Measurements from ENCODE around the gene DNAJB6.

DNAJB6 gene

DNA sequence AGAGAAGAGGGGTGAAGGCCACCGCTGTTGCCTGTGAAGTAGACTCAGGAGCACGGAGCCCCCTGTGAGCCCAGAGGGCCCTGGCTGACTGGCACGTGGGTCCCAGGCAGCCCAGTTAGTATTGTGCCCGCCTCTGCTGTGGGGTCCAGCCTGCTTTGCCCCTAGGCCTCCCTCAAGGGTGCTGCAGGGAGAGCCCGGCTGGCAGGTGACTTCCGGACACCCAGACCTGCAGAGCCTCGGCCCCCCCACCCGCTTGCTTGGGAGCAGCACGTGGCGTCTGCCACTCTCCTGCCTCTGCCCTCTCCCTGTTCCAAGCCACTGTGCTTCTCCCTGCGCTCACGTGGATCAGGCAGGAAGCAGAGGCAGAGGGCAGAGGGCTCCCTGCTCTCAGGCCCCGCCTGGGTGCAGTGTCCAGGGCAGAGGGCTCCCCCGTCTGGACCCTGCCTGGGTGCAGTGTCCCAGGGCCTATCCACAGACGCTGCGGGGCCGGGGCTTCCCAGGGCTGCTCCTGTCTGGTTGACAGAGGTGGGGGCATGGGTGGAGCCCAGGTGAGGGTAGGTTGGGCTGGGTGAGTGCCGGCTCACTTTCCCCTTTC, 88.4 kb downstream of the DNAJB6 start:
- no peak for DNase-seq (ENCODE audit: low read depth in 1 of 2, low spot score in 1 of 2)

DNA sequence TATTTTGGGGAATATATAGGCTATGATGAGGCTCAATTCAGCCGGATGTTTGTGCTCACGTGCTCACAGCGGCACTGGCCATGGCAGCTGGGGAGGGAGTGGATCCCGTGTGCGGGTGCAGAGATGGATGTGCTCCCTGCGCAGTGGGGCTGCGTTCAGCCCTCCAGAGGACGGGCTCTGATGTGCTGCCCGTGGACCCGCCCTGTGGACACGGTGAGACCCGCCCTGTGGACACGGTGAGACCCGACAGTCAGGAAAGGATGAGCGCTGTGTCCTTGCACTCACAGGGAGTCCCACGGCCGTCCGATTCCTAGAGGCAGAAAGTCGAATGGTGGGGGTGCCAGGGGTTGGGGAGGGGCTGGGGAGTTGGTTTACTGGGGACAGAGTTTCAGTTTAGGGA, 89.0 kb downstream of the DNAJB6 start:
- no peak for DNase-seq (ENCODE audit: low read depth in 1 of 2, low spot score in 1 of 2)

DNA sequence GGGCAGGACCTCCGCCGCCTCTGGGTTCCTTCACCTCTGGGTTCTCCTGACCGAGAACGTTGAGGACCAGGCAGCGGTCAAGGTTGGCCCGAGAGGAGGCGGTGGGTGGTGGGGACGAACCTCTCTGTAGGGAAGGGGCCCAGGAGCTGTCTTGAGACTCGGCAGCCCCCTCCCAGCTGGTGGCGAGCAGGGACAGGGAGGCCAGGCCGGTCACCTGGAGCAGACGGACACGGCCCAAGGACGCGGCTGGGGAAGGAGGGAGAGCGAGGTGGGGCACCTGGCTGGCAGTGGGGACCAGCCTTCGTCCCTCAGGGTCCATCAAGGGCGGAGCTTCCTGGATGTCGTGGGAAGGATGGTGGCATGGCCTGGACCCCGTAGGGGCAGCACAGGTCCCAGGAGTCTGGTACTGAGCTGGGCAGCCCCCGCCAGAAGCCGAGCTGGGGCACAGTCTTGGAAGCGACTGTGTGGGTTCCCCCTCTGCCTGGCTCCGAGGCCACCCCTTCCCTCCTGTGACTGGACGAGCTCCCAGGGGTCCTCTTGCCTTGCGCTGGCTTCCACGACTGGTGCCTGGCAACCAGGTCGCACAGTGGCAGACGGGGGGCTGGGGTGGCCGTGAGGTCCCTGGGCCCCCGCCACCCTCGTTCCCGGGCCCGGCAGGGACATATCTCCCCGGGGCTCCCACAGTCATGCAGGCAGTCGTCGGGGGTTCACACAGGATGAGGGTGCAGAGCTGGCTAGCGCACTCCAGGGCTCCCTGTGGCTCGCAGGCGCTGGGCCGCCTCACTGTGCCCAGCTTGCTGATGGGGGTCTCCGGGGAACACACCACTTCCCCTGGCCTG, 89.9 kb downstream of the DNAJB6 start:
- DNase-seq (ENCODE audit: low read depth in 1 of 2, low spot score in 1 of 2) = no peak

DNA sequence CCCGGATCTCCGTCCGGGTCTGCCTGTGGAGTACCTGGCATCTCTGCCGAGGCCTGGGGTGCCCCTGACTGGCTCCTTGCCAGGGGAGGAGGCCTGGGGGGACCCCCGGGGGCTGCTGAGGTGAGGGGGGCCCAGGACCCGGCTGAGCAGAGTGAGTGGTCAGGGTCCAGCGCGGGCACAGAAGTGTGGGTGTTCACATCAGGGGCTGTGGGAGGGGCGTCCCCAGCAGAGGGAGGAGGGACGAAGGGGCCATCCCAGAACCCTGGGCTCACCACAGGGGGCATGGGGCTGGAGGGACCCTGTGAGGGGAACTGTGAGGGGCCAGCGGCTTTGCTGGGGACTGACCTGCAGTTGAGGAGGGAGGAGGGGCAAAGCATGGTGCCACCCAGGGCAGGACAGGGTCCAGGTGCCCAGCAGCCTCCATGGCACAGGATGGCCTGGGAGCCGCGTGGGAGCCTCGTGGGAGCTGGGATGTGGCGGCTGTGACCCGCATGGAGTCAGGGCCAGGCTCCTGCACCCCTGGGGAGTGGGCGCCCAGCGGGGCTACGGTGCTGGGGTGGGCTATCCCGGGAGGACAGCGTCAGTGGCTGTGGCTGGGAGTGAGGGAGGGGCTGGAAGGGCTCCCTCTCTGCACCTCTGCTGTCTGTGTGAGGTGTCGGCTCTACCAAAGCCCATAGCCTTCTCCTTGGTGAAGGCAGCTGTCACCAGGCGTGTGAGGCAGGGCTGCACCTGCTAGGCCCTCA, 91.2 kb downstream of the DNAJB6 start:
- no peak for DNase-seq (ENCODE audit: low read depth in 1 of 2, low spot score in 1 of 2)

DNA sequence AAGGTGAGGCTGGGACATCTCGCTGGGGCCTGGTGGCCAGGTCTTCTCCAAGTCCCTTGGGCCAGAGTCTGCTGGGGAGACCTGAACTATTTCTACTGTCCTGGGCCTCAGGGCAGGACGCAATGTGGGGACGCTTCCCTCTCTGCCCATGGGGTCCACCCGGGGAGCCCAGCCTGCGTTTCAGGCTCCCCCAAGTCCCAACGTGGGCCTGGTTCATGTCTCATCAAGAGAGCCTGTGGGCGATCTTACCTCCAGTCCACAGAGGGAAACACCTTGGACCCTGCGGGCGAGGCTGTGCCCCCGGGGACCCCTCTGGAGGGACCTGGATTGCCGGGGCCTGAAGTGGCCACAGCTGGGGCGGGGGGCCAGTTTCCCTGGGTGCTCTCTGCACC, 91.7 kb downstream of the DNAJB6 start:
- DNase-seq (ENCODE audit: low read depth in 1 of 2, low spot score in 1 of 2) = no peak

DNA sequence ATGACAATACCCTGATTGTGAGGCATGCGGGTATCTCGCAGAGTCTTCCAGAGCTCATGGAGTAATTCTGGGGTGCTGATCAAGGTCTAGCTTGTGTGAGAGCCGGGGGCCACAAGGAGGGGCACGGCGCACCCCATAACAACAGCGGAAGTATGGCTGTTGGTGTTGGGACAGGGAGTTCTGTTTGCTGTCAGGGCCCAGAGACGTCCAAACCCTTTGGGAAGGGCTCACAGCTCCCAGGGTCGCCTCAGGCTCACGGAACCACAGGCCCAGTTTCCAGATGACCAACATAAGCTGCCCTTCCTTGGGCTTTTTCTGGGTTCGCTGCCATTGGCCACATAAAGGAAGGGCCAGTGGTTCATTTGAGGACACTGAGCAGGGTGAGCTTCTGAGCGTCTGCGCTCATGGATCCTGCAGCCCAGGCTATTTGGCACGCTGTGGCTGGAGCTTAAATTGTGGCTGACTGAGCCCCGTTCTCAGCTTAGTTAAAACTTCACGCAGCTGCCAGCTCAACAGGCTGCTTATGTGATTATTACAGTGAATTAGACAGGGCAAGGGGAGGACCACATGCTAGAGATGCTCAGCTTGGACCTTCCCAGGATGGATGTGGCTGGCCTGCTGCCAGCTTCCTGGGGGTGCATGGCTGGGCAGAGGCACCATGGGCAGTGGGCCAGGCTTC, 92.3 kb downstream of the DNAJB6 start:
- no peak for DNase-seq (ENCODE audit: low read depth in 1 of 2, low spot score in 1 of 2)

DNA sequence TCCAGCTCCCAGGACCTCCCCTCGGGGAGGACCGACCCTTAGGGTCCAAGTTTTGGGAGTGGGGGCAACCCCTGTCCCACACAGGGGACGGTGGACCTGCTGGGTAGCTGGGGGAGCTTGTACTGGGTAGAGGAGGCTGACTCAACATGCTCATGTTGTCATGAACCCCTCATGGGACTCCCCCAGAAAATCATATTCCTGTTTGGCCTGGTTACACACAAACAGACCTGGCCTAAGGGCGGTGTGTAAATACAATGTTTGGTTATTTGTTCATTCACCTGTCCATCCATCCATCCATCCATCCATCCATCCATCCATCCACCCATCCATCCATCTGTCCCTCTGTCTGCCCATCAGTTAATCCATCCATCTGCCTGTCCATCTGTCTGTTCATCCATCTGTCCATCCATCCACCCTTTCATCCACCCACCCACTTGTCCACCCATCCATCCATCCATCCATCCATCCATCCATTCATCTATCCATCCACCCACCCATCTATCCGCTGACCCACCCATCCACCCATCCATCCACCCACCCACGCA, 92.9 kb downstream of the DNAJB6 start:
- no peak for DNase-seq (ENCODE audit: low read depth in 1 of 2, low spot score in 1 of 2)

DNA sequence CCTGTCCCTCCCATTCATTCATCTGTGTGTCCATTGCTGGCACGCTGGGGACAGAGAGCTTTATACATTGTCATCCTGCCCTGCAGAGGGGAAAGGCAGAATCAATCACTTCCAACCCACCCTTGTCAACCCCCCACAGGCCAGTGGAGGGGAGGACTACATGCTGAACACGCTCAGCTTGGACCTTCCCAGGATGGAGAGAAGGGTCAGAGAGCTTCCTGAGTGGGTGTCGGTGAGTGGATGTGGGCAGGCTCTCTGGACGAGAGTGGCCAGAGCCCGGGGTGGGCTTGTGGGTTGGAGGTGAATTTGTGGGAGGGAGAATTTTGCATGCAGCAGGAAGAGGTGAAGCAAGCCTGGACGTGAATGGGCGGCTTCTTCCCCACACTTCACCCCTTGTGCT, 93.9 kb downstream of the DNAJB6 start:
- DNase-seq (ENCODE audit: low read depth in 1 of 2, low spot score in 1 of 2) = no peak

DNA sequence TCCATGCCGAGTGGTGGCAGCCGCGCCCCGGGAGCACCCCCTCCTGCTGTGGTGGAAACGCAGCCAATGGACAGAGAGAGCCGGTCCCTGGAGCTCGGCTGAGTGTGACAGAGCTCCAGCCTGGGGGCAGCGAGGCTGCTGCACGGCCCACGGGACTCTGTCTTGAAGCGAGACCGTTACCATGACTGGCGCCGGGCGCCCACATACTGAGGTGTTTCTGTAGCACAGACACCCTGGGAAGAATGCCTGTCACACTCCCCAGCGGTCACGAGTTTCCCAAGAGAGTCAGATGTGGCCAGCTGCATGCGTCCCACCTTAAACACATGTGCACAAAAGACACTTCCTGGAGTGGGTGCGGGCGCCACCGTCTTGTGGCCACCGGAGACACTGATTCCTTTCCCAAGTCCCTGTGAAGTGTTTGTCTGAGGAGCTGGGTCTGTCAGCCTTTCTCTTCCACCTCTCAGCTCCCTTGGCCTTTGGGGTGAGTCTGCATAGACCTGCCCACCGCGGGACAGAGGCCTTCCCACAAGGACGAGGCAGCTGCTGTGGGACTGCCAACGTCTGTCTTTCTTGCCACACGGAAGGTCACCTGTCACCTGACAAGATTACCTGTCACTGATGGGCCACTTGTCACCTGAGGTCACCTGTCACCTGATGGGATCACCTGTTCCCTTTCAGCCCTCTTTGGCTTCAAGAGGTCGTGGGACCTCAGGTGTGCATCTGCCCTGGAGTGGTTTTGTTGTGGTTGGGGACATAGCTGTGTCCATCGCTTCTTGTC, 94.6 kb downstream of the DNAJB6 start:
- DNase-seq (ENCODE audit: low read depth in 1 of 2, low spot score in 1 of 2) = no peak

DNA sequence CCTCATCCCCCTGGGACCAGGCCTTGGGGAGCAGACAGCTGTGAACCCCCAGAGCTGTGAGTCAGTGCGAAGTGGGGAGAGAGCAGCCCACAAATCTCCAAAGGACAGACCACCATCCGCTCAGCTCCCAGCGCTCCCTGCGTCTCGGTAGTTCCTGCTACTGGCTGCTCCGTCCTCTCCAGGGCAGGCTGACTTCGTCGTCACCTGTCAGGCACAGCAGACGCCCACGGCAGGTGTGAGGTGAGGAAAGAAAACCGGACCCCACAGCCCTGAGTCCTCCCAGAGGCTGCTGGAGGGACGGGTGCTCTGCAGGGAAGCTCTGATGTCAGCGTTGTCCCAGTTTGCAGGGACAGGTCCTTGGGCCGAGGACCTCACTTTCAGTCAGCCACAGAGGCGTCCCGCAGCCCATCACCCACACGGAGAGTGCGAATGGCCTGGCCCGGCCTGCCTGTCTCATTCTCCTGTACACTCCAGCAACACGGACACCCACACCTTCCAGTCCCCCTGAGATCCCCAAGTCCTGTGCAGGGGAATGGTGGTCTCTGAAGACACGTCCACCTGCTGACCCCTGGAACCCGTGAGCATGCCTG, 95.2 kb downstream of the DNAJB6 start:
- DNase-seq (ENCODE audit: low read depth in 1 of 2, low spot score in 1 of 2) = no peak

DNA sequence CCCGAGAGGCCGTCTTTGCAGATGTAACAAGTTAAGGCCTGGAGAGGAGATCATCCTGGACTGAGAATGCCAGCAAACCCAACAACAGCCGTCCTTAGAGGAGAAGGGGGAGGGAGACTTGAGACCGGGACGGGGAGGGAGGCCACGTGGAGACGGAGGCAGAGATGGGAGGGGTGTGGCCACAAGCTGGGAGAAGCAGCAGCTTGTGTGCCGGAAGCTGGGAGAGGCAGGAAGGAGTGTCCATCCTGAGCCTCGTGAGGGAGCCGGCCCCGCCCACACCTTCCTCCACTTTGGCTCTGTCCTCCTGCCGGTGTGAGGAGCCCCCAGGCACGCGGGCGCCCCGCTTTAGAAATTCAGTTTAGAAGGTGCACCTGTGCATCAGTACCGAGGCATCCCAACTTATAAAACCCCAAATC, 95.7 kb downstream of the DNAJB6 start:
- DNase-seq (ENCODE audit: low read depth in 1 of 2, low spot score in 1 of 2) = no peak

DNA sequence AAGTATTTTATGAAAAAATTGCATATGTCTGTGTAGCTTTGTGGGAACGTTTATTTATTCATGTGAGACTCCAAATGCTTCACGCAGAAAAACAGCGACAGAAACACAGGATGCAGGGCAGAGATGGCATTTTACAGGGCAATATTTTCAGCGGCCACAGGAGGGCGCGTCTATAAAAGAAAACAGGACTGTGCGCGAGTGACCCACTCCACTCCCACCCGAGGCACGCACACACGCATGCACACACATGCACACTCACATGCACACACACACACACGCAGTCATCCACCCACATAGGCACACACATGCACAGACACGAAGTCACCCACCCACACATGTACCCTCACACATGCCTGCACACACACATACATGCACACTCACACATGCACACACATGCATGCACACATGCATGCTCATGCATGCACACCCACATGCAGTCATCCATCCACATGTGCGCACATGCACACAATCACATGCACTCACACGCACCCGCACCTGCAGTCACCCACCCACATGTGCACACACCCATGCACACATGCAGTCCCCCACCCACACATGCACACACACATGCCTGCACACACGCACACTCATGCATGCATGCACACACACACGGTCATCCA, 96.3 kb downstream of the DNAJB6 start:
- peak; percentile 21 to 47 for DNase-seq (ENCODE audit: low read depth in 1 of 2, low spot score in 1 of 2)

DNA sequence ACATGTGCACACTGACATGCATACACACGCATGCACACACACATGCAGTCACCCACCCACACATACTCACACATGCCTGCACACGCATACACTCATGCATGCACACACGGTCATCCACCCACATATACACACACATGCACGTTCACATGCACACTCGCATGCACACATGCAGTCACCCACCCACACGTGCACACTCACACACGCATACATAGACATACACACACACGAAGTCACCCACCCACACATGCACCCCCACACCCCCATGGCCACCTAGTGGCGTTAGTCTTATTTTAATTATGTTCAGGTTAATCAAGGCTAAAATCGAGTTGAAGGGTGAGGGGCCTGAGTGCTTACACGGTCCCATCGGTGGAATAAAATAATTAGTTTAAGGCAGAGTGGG, 96.8 kb downstream of the DNAJB6 start:
- no peak for DNase-seq (ENCODE audit: low read depth in 1 of 2, low spot score in 1 of 2)

DNA sequence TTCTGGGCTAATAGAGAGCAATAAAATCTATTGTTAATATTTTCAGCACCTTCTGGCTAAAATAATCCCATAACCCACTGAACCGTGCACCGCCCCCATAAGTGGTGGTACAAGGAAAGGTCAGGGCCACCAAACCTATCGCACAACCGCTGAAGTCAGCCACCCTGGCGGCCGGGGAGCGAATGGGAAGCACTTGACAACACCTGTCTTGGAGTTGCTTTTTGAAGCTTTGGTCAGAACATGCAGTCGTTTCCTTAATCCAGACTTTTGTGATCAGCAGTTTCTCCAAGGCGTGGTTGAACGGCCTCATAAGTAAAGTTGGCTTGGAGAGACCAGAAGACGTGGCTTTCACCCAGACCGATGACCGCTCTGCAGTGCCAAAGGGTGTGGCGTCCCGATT, 97.4 kb downstream of the DNAJB6 start:
- DNase-seq (ENCODE audit: low read depth in 1 of 2, low spot score in 1 of 2) = no peak

DNA sequence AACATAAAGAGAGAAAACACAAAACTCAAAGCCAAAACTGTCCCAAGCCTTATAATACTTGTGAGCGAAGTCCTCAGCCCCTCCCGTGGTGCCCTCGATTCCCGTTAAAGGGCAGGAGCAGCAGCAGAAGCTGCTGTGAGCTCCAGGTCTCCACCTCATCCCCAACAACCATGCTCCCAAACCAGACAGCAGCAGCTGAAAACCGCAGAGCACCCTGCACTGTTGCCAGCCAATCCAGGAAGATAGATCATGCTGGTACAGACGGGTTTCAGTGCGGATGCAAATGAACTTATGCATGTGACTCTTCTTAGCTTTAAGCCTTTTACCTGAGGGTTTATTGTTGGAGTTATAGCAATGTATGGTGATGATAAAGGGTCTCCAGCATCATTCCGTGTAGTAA, 97.9 kb downstream of the DNAJB6 start:
- DNase-seq (ENCODE audit: low read depth in 1 of 2, low spot score in 1 of 2) = no peak

DNA sequence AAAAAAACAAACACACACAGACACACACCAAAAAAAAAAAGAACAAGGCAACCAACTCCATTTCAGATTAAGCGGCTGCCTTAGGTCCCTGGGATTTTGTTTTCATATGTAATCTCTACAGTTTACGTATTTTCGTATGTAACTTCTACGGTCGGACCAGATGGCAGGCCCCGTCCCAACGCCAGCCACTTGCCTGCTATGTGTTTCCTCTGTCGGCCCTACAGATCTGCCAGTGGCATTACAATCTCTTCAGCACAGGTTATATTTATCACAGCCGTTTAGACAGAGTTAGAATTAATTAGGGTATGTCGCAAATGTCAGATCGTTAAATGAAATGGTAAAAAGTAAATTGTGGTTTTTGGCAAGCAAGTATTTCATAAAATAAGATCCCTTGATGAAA, 99.3 kb downstream of the DNAJB6 start:
- DNase-seq (ENCODE audit: low read depth in 1 of 2, low spot score in 1 of 2) = no peak

DNA sequence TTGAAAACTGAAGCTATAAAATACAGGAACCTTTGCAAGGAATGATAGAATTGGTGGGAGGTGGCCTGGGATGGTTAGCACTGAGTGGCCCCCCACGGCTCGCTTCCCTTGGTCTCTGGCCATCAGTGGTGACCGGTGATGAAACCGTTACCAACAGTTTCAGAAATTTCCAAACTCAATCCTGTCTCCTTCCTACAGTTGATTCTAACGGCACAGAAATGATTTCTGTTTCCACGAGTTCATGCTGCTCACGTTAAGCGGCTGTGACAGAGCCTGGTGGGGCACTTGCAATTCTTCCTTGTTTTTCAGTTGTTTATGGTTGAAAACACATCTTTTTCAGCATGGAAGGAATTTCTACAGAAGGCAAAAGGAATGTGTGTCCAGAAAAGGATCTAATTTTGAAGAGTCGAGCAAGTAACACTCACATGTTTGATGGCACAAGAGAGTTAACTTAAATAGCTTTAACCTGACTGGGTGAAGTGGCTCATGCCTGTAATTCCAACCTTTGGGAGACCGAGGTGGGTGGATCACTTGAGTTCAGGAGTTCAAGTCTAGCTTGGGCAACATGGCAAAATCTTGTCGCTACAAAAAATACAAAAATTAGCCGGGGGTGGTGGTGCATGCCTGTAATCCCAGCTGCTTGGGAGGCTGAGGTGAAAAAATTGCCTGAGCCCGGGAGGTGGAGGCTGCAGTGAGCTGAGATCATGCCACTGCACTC, 100.1 kb downstream of the DNAJB6 start:
- no peak for DNase-seq (ENCODE audit: low read depth in 1 of 2, low spot score in 1 of 2)

DNA sequence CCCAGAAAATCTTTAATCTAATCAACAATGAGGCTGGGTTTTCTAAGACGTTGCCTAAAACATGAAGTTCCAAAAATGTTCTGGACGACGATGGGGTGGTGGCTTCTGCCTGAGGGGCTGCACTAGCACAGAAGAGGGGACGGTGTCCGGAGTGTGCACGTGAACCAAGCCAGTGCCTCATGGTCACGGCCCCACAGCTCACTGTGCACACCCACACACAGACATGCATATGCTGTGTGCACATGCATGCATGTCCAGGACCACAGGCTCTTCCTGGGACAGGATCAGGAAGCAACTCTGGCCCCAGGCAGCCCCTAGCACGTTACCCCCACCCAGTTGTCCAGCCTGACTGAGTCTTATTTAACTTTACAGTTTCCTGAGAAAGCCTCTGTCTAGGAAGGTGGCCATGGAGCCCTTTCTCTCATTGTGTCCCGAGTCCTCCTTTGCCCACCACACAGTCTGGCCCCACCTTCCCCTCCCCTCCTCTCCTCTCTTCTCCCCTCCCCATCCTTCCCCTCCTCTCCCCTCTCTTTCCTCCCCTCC, 100.8 kb downstream of the DNAJB6 start:
- no peak for DNase-seq (ENCODE audit: low read depth in 1 of 2, low spot score in 1 of 2)
